Keratinocyte (primary cell): ENCODE results near the gene HDAC1.

Experiments used
- CTCF ChIP-seq, 3 experiments: IDR thresholded peaks in 1 of 3; conservative IDR thresholded peaks in 1 of 3; optimal IDR thresholded peaks in 1 of 3; 2 replicates in 2 of 3; 3 replicates in 1 of 3; pipeline versions ENCODE3 to v1.5.1; 2011; ENCODE audit warnings: low read length in 3 of 3, mild to moderate bottlenecking in 3 of 3, moderate library complexity in 2 of 3, control low read depth in 1 of 3, inconsistent platforms in 1 of 3; ENCODE audit not compliant: insufficient read depth in 2 of 3; ENCODE audit errors: extremely low read depth in 1 of 3
- EZH2 ChIP-seq: IDR thresholded peaks from one replicate; pipeline ENCODE4 v1.6.1; 2012; ENCODE audit warnings: inconsistent platforms, mild to moderate bottlenecking, low read length, moderate library complexity

- TF ChIP-seq EZH2 (no peak), CTCF (optimal IDR thresholded peaks at IDR 0.05 in 1 of 3, IDR thresholded peaks at IDR 0.05 in 1 of 3, conservative IDR thresholded peaks at IDR 0.05 in 1 of 3; ENCODE audit: extremely low read depth in 1 of 3, insufficient read depth in 2 of 3, low read length in 3 of 3) (no peak)
Observed at GRCh38 chr1:32291145-32291707, 657 bp upstream of the HDAC1 start.
